ENCODE data around the gene GAS2. TPM values are rescaled to one million over a fixed set of nuclear protein-coding genes. Genes with fewer than 3 reads are reported as not detected.

The GAS2 gene
- total RNA-seq, 1 experiment from 2014 or later = 9.4 TPM

- Histone ChIP-seq H3K4me3 (ENCODE audit: low read depth, low read length) (no peak overlapping the region), H3K9me3 (no peaks in the 10 kb centered on the region), H3K27me3 (replicated peaks; ENCODE audit: control insufficient read depth, insufficient read depth, low read length) (no peaks in the 10 kb centered on the region), H3K4me1 (peaks cover 38% of the 10 kb centered on the region), H3K36me3 (ENCODE audit: control insufficient read depth, insufficient read depth, low read length) (no peaks in the 10 kb centered on the region)
- no TSS peak for BruUV-seq (replicated peaks)
- peaks cover 38% of the 10 kb centered on the region for H3K4me1 Mint-ChIP-seq (ENCODE audit: low read depth, unreplicated experiment)
- no peak overlapping the region for H3K4me3 Mint-ChIP-seq (ENCODE audit: unreplicated experiment)
- ChIA-PET POLR2A (no interaction called here), CTCF (interaction anchor here (1.2 to 1.9 kb wide), 2 partner anchors 47 to 116 kb away, joined by 3 to 12 read pairs; partner anchors contain the start of gene FANCF)
- TF ChIP-seq CTCF (IDR thresholded peaks at IDR 0.05; ENCODE audit: insufficient read depth in 1 of 2, low read depth in 1 of 2, low read length in 1 of 2, severe bottlenecking in 1 of 2, unreplicated experiment in 1 of 2) = no peak
- no peaks in the 10 kb centered on the region for H3K27me3 Mint-ChIP-seq (ENCODE audit: insufficient read depth, unreplicated experiment)
- H3K9me3 Mint-ChIP-seq (ENCODE audit: unreplicated experiment) = no peaks in the 10 kb centered on the region
- no peak for DNase-seq
- intact Hi-C loops (cut with micrococcal nuclease; ENCODE audit: unreplicated experiment) = loop anchor here (1.0 to 2.0 kb wide), 2 partner anchors 59 to 157 kb away; partner anchors contain the start of gene SVIP
- no peaks in the 10 kb centered on the region for H3K36me3 Mint-ChIP-seq (ENCODE audit: insufficient read depth, unreplicated experiment)
- no peak overlapping the region for H3K27ac Mint-ChIP-seq (ENCODE audit: unreplicated experiment)
Measured at GRCh38 chr11:22671751-22672150, 5.3 kb downstream of the GAS2 start.

- DNase-seq = peak; percentile 68 to 72
- ChIA-PET POLR2A (no interaction called here), CTCF (interaction anchor here (1.2 kb wide), 1 partner anchor 113 kb away, joined by 3 read pairs; no protein-coding TSS in a partner anchor)
- intact Hi-C loops (cut with micrococcal nuclease; ENCODE audit: unreplicated experiment) = loop anchor here (1.0 to 2.0 kb wide), 3 partner anchors 14 to 50 kb away; partner anchors contain the start of gene FANCF
- Mint-ChIP-seq H3K36me3 (ENCODE audit: insufficient read depth, unreplicated experiment) (no peaks in the 10 kb centered on the region), H3K4me3 (ENCODE audit: unreplicated experiment) (peak overlapping the region; percentile 58), H3K9me3 (ENCODE audit: unreplicated experiment) (no peaks in the 10 kb centered on the region), H3K4me1 (ENCODE audit: low read depth, unreplicated experiment) (peaks cover 39% of the 10 kb centered on the region), H3K27me3 (ENCODE audit: insufficient read depth, unreplicated experiment) (no peaks in the 10 kb centered on the region), H3K27ac (ENCODE audit: unreplicated experiment) (peak overlapping the region; percentile 62)
- Histone ChIP-seq H3K4me1 (peaks cover 60% of the 10 kb centered on the region), H3K9me3 (no peaks in the 10 kb centered on the region), H3K27me3 (replicated peaks; ENCODE audit: control insufficient read depth, insufficient read depth, low read length) (no peaks in the 10 kb centered on the region), H3K36me3 (ENCODE audit: control insufficient read depth, insufficient read depth, low read length) (no peaks in the 10 kb centered on the region), H3K4me3 (ENCODE audit: low read depth, low read length) (peak overlapping the region; percentile 11)
- TSS peak; percentile 76 for BruUV-seq (replicated peaks)
- no peak for TF ChIP-seq CTCF (IDR thresholded peaks at IDR 0.05; ENCODE audit: insufficient read depth in 1 of 2, low read depth in 1 of 2, low read length in 1 of 2, severe bottlenecking in 1 of 2, unreplicated experiment in 1 of 2)
Measured at GRCh38 chr11:22674470-22675439, 8.3 kb downstream of the GAS2 start.

- no peak for TF ChIP-seq CTCF (IDR thresholded peaks at IDR 0.05; ENCODE audit: insufficient read depth in 1 of 2, low read depth in 1 of 2, low read length in 1 of 2, severe bottlenecking in 1 of 2, unreplicated experiment in 1 of 2)
- H3K36me3 ChIP-seq (ENCODE audit: control insufficient read depth, insufficient read depth, low read length) = no peaks in the 10 kb centered on the region
- no peaks in the 10 kb centered on the region for H3K27me3 Mint-ChIP-seq (ENCODE audit: insufficient read depth, unreplicated experiment)
- H3K4me1 ChIP-seq = peaks cover 76% of the 10 kb centered on the region
- peaks cover 39% of the 10 kb centered on the region for H3K4me1 Mint-ChIP-seq (ENCODE audit: low read depth, unreplicated experiment)
- no peaks in the 10 kb centered on the region for H3K9me3 ChIP-seq
- H3K36me3 Mint-ChIP-seq (ENCODE audit: insufficient read depth, unreplicated experiment) = no peaks in the 10 kb centered on the region
- peak overlapping the region; percentile 20 for H3K27ac Mint-ChIP-seq (ENCODE audit: unreplicated experiment)
- no peaks in the 10 kb centered on the region for H3K9me3 Mint-ChIP-seq (ENCODE audit: unreplicated experiment)
- no peaks in the 10 kb centered on the region for H3K27me3 ChIP-seq (replicated peaks; ENCODE audit: control insufficient read depth, insufficient read depth, low read length)
- ChIA-PET POLR2A (no interaction called here), CTCF (no interaction called here)
- intact Hi-C loops (cut with micrococcal nuclease; ENCODE audit: unreplicated experiment) = no loop called here
- no peak overlapping the region for H3K4me3 Mint-ChIP-seq (ENCODE audit: unreplicated experiment)
- DNase-seq = no peak
- H3K4me3 ChIP-seq (ENCODE audit: low read depth, low read length) = no peak overlapping the region
- no TSS peak for BruUV-seq (replicated peaks)
Measured at GRCh38 chr11:22677153-22677903, 10.9 kb downstream of the GAS2 start.

Measured in Caco-2 (cell line).